GM12878 (cell line): ENCODE measurements around the gene ABCG4. TPM values are rescaled to one million over a fixed set of nuclear protein-coding genes. Genes with fewer than 3 reads are reported as not detected.

Source experiments
- ATAC-seq: fragments of 200-7000 bp; cut with Tn5 transposase; 3 replicates; pipeline ENCODE4 v1.9.1; 2020; ENCODE audit warnings: mild to moderate bottlenecking, moderate library complexity
- BruUV-seq: library from RNA; stranded (reverse); fragments of 400-500 nt; replicated peaks from 2 replicates; lab custom pipeline; 2021; lab: Mats Ljungman, UMichigan
- CTCF ChIA-PET: fragments of 300-600 bp; sonication (Branson Sonifier 250); formaldehyde crosslinking; extraction: SDS; loops from one replicate; lab custom pipeline; 2021; ENCODE audit warnings: inconsistent platforms; lab: Yijun Ruan, JAX
- POLR2A ChIA-PET: fragments of 350-600 bp; formaldehyde crosslinking; extraction: SDS; loops from one replicate; lab custom pipeline; 2021; ENCODE audit warnings: inconsistent platforms; lab: Charles Lee
- RAD21 ChIA-PET: fragments of 300-600 bp; sonication (Branson Sonifier 250); formaldehyde crosslinking; loops from one replicate; lab custom pipeline; 2023; ENCODE audit warnings: antibody characterized with exemption; ENCODE audit not compliant: unreplicated experiment; lab: Charles Lee
- SMC1A ChIA-PET: fragments of 300-600 bp; sonication (Branson Sonifier 250); formaldehyde crosslinking; loops from one replicate; lab custom pipeline; 2023; ENCODE audit not compliant: unreplicated experiment, uncharacterized antibody; lab: Charles Lee
- DNase-seq: peaks from one replicate; pipeline ENCODE4 v3.0.0-alpha.2; 2011; ENCODE audit warnings: low read depth, low spot score
- FAIRE-seq: peaks from 3 replicates; lab custom pipeline; 2011; peaks lifted over from hg19 to GRCh38; lab: Jason Lieb, UNC
- H2AFZ ChIP-seq: 2 replicates; pipeline ENCODE4 v1.6.0; 2011; ENCODE audit warnings: low read depth, low read length, control low read depth; ENCODE audit not compliant: control insufficient read depth
- H3K27ac ChIP-seq: 2 replicates; pipeline ENCODE4 v1.5.1; 2011; ENCODE audit warnings: control low read depth; ENCODE audit not compliant: control insufficient read depth, insufficient read depth
- H3K27me3 ChIP-seq, 2 experiments: replicated peaks in 1 of 2; 2 replicates each; pipeline versions ENCODE4 v1.6.0 to v1.6.1; 2011; ENCODE audit warnings: low read length in 1 of 2; ENCODE audit not compliant: control insufficient read depth in 2 of 2, insufficient read depth in 2 of 2
- H3K36me3 ChIP-seq, 2 experiments: 2 replicates each; pipeline ENCODE4 v1.5.1; 2011; ENCODE audit warnings: low read length in 1 of 2; ENCODE audit not compliant: control insufficient read depth in 2 of 2, insufficient read depth in 2 of 2
- H3K4me1 ChIP-seq: 2 replicates; pipeline ENCODE4 v1.6.1; 2011; ENCODE audit warnings: mild to moderate bottlenecking, low read length, moderate library complexity, mixed read lengths; ENCODE audit not compliant: control insufficient read depth, insufficient read depth
- H3K4me2 ChIP-seq: 2 replicates; pipeline ENCODE4 v1.6.0; 2011; ENCODE audit warnings: control low read depth; ENCODE audit not compliant: control insufficient read depth, insufficient read depth
- H3K4me3 ChIP-seq: fragments of 200-600 bp; sonication (generic); 2 replicates; pipeline ENCODE4 v1.5.1; 2016
- H3K79me2 ChIP-seq: 2 replicates; pipeline ENCODE4 v1.6.0; 2011; ENCODE audit warnings: low read length; ENCODE audit not compliant: control insufficient read depth, insufficient read depth
- H3K9ac ChIP-seq: 2 replicates; pipeline ENCODE4 v1.8.0; 2011; ENCODE audit warnings: low read length, control low read depth, mixed read lengths; ENCODE audit not compliant: control insufficient read depth, insufficient read depth
- H3K9me3 ChIP-seq: replicated peaks from 3 replicates; pipeline ENCODE4 v1.5.1; 2011; ENCODE audit warnings: mild to moderate bottlenecking, low read length; ENCODE audit not compliant: control insufficient read depth, insufficient read depth
- H4K20me1 ChIP-seq: 2 replicates; pipeline ENCODE4 v1.6.0; 2011; ENCODE audit not compliant: control insufficient read depth, insufficient read depth
- ASH2L ChIP-seq: fragments of 300-600, 200-600 bp; sonication (generic); IDR thresholded peaks from 2 replicates; pipeline ENCODE4 v1.6.1; 2017; ENCODE audit warnings: low read depth, mild to moderate bottlenecking, borderline replicate concordance
- BRCA1 ChIP-seq: IDR thresholded peaks from 2 replicates; pipeline ENCODE4 v1.6.1; 2011; ENCODE audit warnings: low read depth, low read length, improper control_type of control experiment
- CBFB ChIP-seq: IDR thresholded peaks from 2 replicates; pipeline ENCODE4 v1.6.1; 2016; ENCODE audit warnings: antibody characterized with exemption, low read depth
- CHD1 ChIP-seq: IDR thresholded peaks from 2 replicates; pipeline ENCODE4 v1.6.1; 2012; ENCODE audit warnings: low read depth, low read length, improper control_type of control experiment
- EP300 ChIP-seq, 2 experiments: fragments of 150-350 bp in 1 of 2; IDR thresholded peaks; 2 replicates each; pipeline ENCODE4 v1.6.1; 2011 to 2012; ENCODE audit warnings: low read depth in 2 of 2, low read length in 2 of 2, borderline replicate concordance in 1 of 2, improper control_type of control experiment in 1 of 2, inconsistent platforms in 1 of 2; ENCODE audit not compliant: control insufficient read depth in 1 of 2
- FOXM1 ChIP-seq: IDR thresholded peaks from 2 replicates; pipeline ENCODE4 v1.6.1; 2012; ENCODE audit warnings: low read depth, mild to moderate bottlenecking, inconsistent platforms, low read length, moderate library complexity
- GATAD2B ChIP-seq: fragments of 450-650 bp; conservative IDR thresholded peaks from 2 replicates; pipeline ENCODE4 v1.6.1; 2017; ENCODE audit warnings: low read depth, mild to moderate bottlenecking, moderate library complexity
- IKZF2 ChIP-seq, 2 experiments: fragments of 450-650 bp; IDR thresholded peaks; 2 replicates each; pipeline ENCODE4 v1.6.1; 2017; ENCODE audit warnings: mild to moderate bottlenecking in 2 of 2, moderate library complexity in 2 of 2
- KDM1A ChIP-seq: fragments of 200-600 bp; sonication (generic); IDR thresholded peaks from 2 replicates; pipeline ENCODE4 v1.6.1; 2016; ENCODE audit warnings: borderline replicate concordance
- MYC ChIP-seq: IDR thresholded peaks from 2 replicates; pipeline ENCODE4 v1.6.1; 2011; ENCODE audit warnings: mild to moderate bottlenecking, low read length, moderate library complexity, inconsistent platforms; ENCODE audit not compliant: insufficient read depth, insufficient replicate concordance, insufficient read length, severe bottlenecking
- RFX5 ChIP-seq: IDR thresholded peaks from 2 replicates; pipeline ENCODE4 v1.6.1; 2011; ENCODE audit warnings: low read depth, low read length, improper control_type of control experiment
- RUNX3 ChIP-seq: IDR thresholded peaks from 2 replicates; pipeline ENCODE4 v1.6.1; 2012; ENCODE audit warnings: low read length, inconsistent platforms
- SIN3A ChIP-seq: IDR thresholded peaks from 2 replicates; pipeline ENCODE4 v1.6.1; 2012; ENCODE audit warnings: low read depth, low read length, improper control_type of control experiment
- SP1 ChIP-seq: IDR thresholded peaks from one replicate; pipeline ENCODE4 v1.6.1; 2011; ENCODE audit warnings: low read depth, low read length
- SRF ChIP-seq, 2 experiments: IDR thresholded peaks; 2 replicates each; pipeline ENCODE4 v1.6.1; 2011; ENCODE audit warnings: low read depth in 2 of 2, low read length in 2 of 2, mild to moderate bottlenecking in 1 of 2, moderate library complexity in 1 of 2
- ZBED1 ChIP-seq: IDR thresholded peaks from 2 replicates; pipeline ENCODE4 v1.6.1; 2016; ENCODE audit warnings: borderline replicate concordance
- ZNF274 ChIP-seq: IDR thresholded peaks from one replicate; pipeline ENCODE4 v1.8.0; 2011; ENCODE audit not compliant: insufficient read length, insufficient read depth
- WGBS: methylation state at CpG from one replicate; pipeline ENCODE4 v1.1.6; 2016; ENCODE audit warnings: low lambda C conversion rate; ENCODE audit not compliant: insufficient replicate concordance, insufficient coverage; ENCODE audit errors: missing lambda C conversion rate; 5-methylcytosine and 5-hydroxymethylcytosine counted together
- in situ Hi-C: fragments of 300-500 bp; cut with MboI; formaldehyde crosslinking; loops from 9 replicates; pipeline ENCODE4 v1.14.3; 2018; ENCODE audit warnings: mixed read lengths
- intact Hi-C: fragments of 100-400 bp; cut with micrococcal nuclease; formaldehyde crosslinking; loops from one replicate; pipeline ENCODE4 v1.14.2; 2022; ENCODE audit not compliant: unreplicated experiment
- polyA plus RNA-seq, 11 experiments: library from polyadenylated mRNA; depleted of rRNA in 4 of 11; unstranded in 6 of 11; stranded (reverse) in 5 of 11; fragments of >200 nt; fragmentation: Nextera tagmentation in 4 of 11; fragmentation: Illumina TruSeq in 1 of 11; extraction: Ambion mirVana in 4 of 11; extraction: Trizol in 1 of 11; gene quantifications; 1 replicate in 1 of 11; 2 replicates in 10 of 11; pipeline versions ENCODE4 v1.2.1 to v1.2.3, GENCODE V29; 2011 to 2016; ENCODE audit warnings: inconsistent platforms in 2 of 11, missing spikeins in 2 of 11, low read depth in 1 of 11
- total RNA-seq, 4 experiments: library from RNA; depleted of rRNA in 3 of 4; stranded (reverse); fragments of >200 nt in 3 of 4; fragmentation: Illumina TruSeq in 1 of 4; extraction: Trizol in 1 of 4; gene quantifications; 2 replicates each; pipeline versions ENCODE4 v1.2.1 to v1.2.3, GENCODE V29; 2013 to 2021
- TF ChIP-seq, protein P1 (sequence below): IDR thresholded peaks from 2 replicates; pipeline ENCODE4 v1.6.1; 2012; ENCODE audit warnings: low read length, inconsistent platforms
- TF ChIP-seq, protein P2 (sequence below): fragments of 150-350 bp; IDR thresholded peaks from 2 replicates; pipeline ENCODE4 v1.6.1; 2014; ENCODE audit warnings: mild to moderate bottlenecking, low read depth, low read length

ABCG4 gene
- total and polyA plus RNA-seq, 10 of the 15 experiments (the other 5 are each of a cell fraction or from before 2014, with no cell fraction given), result not detected

DNA sequence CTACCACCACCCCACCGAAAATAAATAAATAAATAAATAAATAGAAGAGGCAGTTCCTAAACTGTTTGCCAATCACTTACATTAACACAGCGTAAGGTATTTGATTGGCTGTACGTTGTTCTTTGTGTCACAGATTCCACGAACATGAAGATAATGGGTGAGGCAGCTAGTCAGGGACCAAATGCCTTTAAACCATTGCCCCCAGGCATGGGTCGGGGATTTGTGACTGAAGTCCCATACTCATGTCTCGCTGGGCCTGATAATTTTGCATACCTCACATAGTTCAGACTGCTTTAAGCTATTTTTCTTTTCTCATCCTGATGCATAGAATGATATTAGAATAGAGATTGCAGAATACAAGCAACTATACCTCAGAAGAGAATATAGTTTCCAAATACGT is 53.7 kb downstream of the ABCG4 start:
- Histone ChIP-seq H3K36me3 (no peaks in the 10 kb centered on the region), H3K4me3 (no peak overlapping the region), H3K9ac (no peak overlapping the region), H3K4me2 (no peak overlapping the region), H3K27me3 (no peaks in the 10 kb centered on the region), H3K79me2 (peaks cover 14% of the 10 kb centered on the region), H4K20me1 (no peaks in the 10 kb centered on the region), H3K27ac (no peak overlapping the region), H3K9me3 (no peaks in the 10 kb centered on the region), H3K4me1 (peaks cover 6% of the 10 kb centered on the region; the same call in 1 of the 2 replicates), H2AFZ (no peak overlapping the region)
- CTCF ChIA-PET, result interaction anchor here (1.3 to 2.0 kb wide), 3 partner anchors 61 to 135 kb away, joined by 3 to 6 read pairs (median 5); no protein-coding TSS in a partner anchor
- SMC1A ChIA-PET, result interaction anchor here (0.8 to 1.1 kb wide), 2 partner anchors 33 to 62 kb away, joined by 3 read pairs; no protein-coding TSS in a partner anchor
- RAD21 ChIA-PET, result no interaction called here
- in situ Hi-C loops (no loop called here), intact Hi-C loops (no loop called here)
- TF ChIP-seq MYC (no peak), ZNF274 (no peak), RUNX3 (no peak), CHD1 (no peak), GATAD2B (no peak), EP300 (IDR thresholded peaks at IDR 0.05; ENCODE audit: borderline replicate concordance in 1 of 2, control insufficient read depth in 1 of 2, low read depth in 2 of 2, low read length in 2 of 2) (no peak), BRCA1 (no peak), ASH2L (no peak), SP1 (no peak), IKZF2 (IDR thresholded peaks at IDR 0.05) (no peak), SIN3A (no peak), ZBED1 (no peak), RFX5 (no peak), CBFB (no peak), KDM1A (no peak), FOXM1 (no peak), SRF (IDR thresholded peaks at IDR 0.05; ENCODE audit: low read depth in 2 of 2, low read length in 2 of 2) (no peak)
- TF ChIP-seq, protein P1, sequence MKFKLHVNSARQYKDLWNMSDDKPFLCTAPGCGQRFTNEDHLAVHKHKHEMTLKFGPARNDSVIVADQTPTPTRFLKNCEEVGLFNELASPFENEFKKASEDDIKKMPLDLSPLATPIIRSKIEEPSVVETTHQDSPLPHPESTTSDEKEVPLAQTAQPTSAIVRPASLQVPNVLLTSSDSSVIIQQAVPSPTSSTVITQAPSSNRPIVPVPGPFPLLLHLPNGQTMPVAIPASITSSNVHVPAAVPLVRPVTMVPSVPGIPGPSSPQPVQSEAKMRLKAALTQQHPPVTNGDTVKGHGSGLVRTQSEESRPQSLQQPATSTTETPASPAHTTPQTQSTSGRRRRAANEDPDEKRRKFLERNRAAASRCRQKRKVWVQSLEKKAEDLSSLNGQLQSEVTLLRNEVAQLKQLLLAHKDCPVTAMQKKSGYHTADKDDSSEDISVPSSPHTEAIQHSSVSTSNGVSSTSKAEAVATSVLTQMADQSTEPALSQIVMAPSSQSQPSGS, result no peak
- TF ChIP-seq, protein P2, sequence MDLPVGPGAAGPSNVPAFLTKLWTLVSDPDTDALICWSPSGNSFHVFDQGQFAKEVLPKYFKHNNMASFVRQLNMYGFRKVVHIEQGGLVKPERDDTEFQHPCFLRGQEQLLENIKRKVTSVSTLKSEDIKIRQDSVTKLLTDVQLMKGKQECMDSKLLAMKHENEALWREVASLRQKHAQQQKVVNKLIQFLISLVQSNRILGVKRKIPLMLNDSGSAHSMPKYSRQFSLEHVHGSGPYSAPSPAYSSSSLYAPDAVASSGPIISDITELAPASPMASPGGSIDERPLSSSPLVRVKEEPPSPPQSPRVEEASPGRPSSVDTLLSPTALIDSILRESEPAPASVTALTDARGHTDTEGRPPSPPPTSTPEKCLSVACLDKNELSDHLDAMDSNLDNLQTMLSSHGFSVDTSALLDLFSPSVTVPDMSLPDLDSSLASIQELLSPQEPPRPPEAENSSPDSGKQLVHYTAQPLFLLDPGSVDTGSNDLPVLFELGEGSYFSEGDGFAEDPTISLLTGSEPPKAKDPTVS, result no peak
- ATAC-seq, result no peak
- POLR2A ChIA-PET, result interaction anchor here (0.7 kb wide), 1 partner anchor 14 kb away, joined by 7 read pairs; no protein-coding TSS in a partner anchor
- FAIRE-seq, result no peak
- 81% methylated on average over 7 of the region's 7 CpGs for WGBS
- BruUV-seq, result no TSS peak
- DNase-seq, result no peak
